Central memory CD8-positive, alpha-beta T cell (primary cell): ENCODE measurements around the gene EAF1.
"Not testable (repeated sequence)": the region's sequence is repeated elsewhere in the genome, so short reads cannot be mapped to it uniquely, and the experiment has no call there.

Source experiments
- ATAC-seq: fragments of 150-1000 bp; cut with Tn5 transposase; replicated peaks from 2 replicates; pipeline ENCODE4 v1.10.0; 2022; ENCODE audit warnings: mild to moderate bottlenecking, moderate FRiP score, moderate number of reproducible peaks; ENCODE audit not compliant: poor library complexity, severe bottlenecking; ENCODE audit errors: extremely low read depth
- DNase-seq, 2 donors: peaks; one replicate each; pipeline ENCODE4 v3.0.0; 2021; ENCODE audit warnings: low spot score in 2 of 2
- H3K27ac Mint-ChIP-seq: one replicate; pipeline ENCODE4 v1.8.0; 2022; ENCODE audit warnings: low read depth, mild to moderate bottlenecking, moderate library complexity, mixed read lengths
- H3K27me3 Mint-ChIP-seq: one replicate; pipeline ENCODE4 v1.8.0; 2022; ENCODE audit warnings: mixed read lengths
- H3K36me3 Mint-ChIP-seq: one replicate; pipeline ENCODE4 v1.8.0; 2022; ENCODE audit warnings: mild to moderate bottlenecking, moderate library complexity, mixed read lengths; ENCODE audit not compliant: insufficient read depth
- H3K4me1 Mint-ChIP-seq: one replicate; pipeline ENCODE4 v1.8.0; 2022; ENCODE audit warnings: mixed read lengths
- H3K4me3 Mint-ChIP-seq: one replicate; pipeline ENCODE4 v1.8.0; 2022; ENCODE audit warnings: mild to moderate bottlenecking, moderate library complexity, mixed read lengths
- H3K9me3 Mint-ChIP-seq: one replicate; pipeline ENCODE4 v1.8.0; 2022; ENCODE audit warnings: mixed read lengths

The EAF1 gene

DNA sequence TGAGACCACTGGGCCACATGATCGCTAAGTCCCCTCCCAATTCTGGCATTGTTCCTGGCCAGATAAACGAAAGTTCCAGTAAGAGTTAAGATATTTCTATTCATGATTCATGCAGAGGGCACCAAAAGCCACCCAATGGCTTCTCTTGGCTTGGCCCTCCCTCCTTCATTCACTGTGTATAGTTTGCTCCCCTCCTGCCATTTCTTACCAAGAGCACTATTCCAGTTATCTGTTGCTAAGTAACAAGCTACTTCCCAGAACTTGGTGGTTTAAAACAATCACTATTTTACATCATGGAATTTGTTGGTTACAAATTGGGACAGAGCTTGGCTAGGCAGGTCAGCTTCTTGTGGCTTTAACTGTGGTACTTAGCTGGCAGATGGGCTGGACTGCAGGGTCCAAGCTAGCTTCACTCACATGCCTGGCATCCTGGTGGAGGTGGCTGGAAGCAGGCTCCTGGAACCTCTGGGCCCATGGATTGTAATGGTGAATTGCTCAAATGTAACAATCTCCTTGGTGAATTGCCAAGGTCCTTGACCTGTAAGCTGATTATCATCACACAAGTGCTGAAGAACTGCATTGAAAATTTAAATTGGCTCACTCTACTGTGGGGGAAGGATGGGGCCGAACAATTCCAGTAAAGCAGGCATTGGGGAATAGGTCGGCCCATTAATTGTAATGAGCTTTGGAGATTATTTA is 16.6 kb downstream of the EAF1 start:
- Mint-ChIP-seq H3K4me3 (no peak overlapping the region), H3K9me3 (no peaks in the 10 kb centered on the region), H3K27me3 (no peaks in the 10 kb centered on the region), H3K4me1 (peaks cover 11% of the 10 kb centered on the region), H3K36me3 (peaks cover 34% of the 10 kb centered on the region), H3K27ac (no peak overlapping the region)
- ATAC-seq (no peak), DNase-seq (no peak)

DNA sequence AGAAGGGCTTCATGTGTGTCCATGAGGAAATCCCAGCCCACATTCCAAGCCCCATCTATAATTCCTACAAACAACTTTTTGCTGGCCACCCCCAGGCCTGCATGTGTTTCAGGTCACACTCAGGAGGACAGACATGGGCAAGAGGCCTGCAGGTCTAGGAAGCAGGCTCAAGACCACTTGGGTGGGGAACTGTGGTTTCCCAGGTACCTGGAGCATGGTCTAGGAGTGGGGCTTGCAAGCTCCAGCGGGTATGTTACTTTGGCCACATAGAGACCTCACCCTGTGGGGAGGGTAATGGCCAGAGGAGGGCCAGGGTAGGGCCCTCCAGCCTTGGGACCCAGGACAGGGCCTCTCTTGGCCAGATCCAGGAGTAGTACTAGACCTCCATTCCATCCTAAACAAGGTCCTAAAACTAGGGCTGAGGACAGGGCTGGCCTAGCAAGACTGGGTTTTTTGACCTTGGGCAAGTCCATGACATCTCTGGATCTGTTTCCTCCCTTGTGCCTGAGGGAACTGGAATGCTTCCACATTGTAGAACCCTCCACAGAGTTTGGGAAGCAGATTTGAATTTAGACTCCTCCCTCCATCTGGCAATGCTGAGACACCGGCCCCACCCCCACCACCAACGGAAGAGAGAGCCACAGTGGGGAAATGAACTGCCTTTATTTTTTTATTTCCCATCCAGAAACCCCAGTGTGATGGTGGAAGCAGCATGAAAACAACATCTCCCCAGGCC is 22.3 kb downstream of the EAF1 start:
- H3K4me3 Mint-ChIP-seq, result no peak overlapping the region
- ATAC-seq, result no peak
- peaks cover 5% of the 10 kb centered on the region for H3K36me3 Mint-ChIP-seq
- DNase-seq, result no peak
- H3K27ac Mint-ChIP-seq, result no peak overlapping the region
- H3K4me1 Mint-ChIP-seq, result peaks cover 5% of the 10 kb centered on the region
- H3K9me3 Mint-ChIP-seq, result no peaks in the 10 kb centered on the region
- no peaks in the 10 kb centered on the region for H3K27me3 Mint-ChIP-seq

DNA sequence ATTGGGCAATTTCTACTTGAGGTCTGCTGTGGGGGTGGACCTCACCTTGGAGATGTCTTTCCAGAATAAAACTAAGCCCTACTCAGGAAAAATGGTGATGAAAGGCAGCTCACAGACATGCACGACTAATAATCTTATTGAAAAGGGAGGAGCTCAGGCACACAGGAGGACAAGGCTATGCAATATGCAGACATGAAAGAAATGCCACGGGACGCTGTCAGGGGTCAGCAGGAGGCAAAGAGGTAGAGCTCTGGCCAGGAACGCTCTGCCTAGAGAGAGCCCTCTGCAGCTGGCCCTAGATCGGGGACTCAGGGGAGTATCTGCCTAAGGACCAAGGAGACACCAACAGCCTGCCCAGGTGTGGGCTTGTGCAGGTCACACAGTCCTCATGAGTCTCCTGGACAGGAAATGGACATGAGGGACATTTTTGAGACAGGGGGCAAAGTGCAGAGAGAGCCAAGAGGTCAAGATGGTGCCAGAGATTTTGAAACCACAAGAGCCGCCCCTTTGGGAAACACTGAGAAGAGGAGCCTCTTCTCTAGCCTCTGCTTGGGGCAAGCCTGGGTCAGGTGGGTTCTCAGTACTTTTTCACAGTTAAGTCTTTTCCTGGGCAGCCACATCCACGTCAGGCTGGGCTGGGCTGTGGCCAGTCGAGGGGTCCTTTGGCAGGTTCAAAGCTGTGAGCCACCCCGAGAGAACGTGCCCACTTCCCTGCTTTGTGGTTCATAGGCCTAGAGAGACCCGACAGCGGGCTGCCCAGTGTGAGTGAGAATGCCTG is 23.2 kb downstream of the EAF1 start:
- peaks cover 3% of the 10 kb centered on the region for H3K36me3 Mint-ChIP-seq

DNA sequence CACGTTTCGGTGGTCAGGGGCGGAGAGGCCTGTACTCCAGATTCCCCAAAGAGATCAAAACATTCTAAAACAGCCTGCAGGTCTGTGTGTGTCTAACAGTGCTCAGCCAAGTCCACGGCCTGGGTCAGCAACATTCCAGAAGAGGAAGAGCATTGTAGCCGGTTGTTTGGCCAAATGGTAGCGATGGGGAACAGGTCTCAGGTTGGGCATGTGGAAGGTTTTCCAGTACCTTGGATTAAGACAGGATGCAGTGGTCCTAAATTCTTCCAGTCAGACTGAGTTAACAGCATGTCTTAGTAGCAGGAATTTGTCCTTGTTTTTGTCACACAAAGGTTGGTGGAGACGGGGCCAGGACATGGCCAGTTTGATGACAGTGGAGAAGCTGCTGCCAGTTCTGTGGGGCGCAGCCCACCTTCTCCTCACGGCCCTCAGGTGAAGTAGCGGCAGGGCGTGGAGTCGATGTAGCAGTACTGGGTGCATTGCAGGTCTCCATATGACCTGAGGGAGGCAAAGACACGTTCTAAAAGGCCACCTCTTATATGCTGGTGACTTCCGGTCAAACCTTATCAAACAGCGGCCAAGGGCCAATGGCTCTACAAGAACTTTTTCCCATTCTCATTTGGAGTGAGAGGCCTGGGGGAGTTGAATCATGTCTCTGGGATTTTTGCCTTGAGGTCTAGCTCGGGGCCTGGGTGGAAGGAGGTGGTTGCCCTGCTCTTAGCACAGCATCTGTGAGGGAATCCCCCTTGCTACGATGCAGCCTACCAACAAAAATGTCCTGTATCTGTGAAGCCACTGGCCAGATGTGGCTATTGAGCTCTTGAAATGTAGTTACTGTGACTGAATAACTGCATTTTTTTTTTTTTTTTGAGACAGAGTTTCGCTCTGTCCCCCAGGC is 24.1 kb downstream of the EAF1 start:
- no peak for DNase-seq
- H3K27ac Mint-ChIP-seq, result no peak overlapping the region
- no peak overlapping the region for H3K4me3 Mint-ChIP-seq
- H3K27me3 Mint-ChIP-seq, result no peaks in the 10 kb centered on the region
- H3K4me1 Mint-ChIP-seq, result peaks cover 5% of the 10 kb centered on the region
- H3K9me3 Mint-ChIP-seq, result no peaks in the 10 kb centered on the region
- peaks cover 3% of the 10 kb centered on the region for H3K36me3 Mint-ChIP-seq
- ATAC-seq, result no peak

More for the DNA sequence above, 23.2 kb downstream of the EAF1 start:
- H3K9me3 Mint-ChIP-seq, result no peaks in the 10 kb centered on the region
- no peak overlapping the region for H3K4me3 Mint-ChIP-seq
- H3K27ac Mint-ChIP-seq, result no peak overlapping the region
- peaks cover 5% of the 10 kb centered on the region for H3K4me1 Mint-ChIP-seq
- H3K27me3 Mint-ChIP-seq, result no peaks in the 10 kb centered on the region
- DNase-seq (no peak), ATAC-seq (no peak)

DNA sequence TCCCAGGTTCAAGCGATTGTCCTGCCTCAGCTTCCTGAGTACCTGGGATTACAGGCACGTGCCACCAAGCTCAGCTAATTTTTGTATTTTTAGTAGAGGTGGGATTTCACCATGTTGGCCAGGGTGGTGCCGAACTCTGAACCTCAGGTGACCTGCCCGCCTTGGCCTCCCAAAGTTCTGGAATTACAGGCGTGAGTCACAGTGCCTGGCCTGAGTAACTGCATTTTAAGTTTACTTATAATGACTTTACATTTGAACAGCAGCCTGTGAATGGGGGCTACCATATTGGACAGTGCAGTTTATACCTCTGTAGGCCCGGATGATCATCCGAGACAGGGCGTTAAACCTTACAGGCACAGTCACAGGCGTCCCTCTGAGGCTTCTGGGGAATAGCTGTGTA is 24.8 kb downstream of the EAF1 start:
- no peak for DNase-seq
- H3K4me3 Mint-ChIP-seq, result no peak overlapping the region
- no peak overlapping the region for H3K27ac Mint-ChIP-seq
- no peak for ATAC-seq
- H3K36me3 Mint-ChIP-seq, result peaks cover 3% of the 10 kb centered on the region
- H3K4me1 Mint-ChIP-seq, result peaks cover 5% of the 10 kb centered on the region
- no peaks in the 10 kb centered on the region for H3K9me3 Mint-ChIP-seq
- no peaks in the 10 kb centered on the region for H3K27me3 Mint-ChIP-seq

DNA sequence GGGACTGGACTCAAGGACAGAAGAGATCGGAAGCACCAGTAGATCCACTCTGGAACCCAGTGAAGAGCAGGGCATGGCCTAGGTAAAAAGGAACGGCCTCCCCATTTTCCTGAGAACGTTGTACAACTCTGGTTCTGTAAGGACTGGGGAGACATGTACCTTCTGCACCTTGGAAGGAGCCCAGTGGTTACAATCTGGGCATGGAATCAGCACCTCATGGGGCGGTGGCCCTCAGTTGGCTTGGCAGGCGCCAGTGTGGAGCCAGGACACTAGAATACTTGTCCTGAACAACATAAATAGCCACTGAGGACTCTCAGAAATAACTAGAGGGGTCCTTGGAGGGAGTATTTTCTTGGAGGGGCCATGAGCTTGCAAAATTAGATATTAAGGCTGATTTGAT is 25.6 kb downstream of the EAF1 start:
- DNase-seq, result no peak
- Mint-ChIP-seq H3K4me1 (peaks cover 5% of the 10 kb centered on the region), H3K4me3 (no peak overlapping the region), H3K27me3 (no peaks in the 10 kb centered on the region), H3K36me3 (peaks cover 3% of the 10 kb centered on the region), H3K27ac (no peak overlapping the region), H3K9me3 (peaks cover under 1% of the 10 kb centered on the region)
- ATAC-seq, result no peak

DNA sequence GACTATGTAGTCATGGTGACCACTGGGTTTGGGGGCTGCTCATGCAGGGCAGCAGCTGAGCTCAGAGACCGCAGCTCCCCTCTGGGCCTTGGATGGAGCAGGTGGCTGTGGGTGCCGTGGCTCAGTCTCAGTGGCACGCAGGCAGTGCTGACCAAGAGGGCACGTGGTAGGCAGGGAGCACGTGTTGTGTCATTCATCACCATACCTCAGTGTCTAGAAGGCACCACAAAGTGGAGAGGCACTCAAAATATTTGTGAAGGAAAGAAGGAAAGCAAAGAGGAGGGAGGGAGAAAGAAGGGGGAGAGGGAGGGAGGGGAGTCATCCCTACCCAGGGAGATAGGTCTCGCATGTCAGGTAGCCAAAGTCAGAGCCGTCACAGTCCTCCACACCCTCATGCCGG is 26.1 kb downstream of the EAF1 start:
- peaks cover 3% of the 10 kb centered on the region for H3K36me3 Mint-ChIP-seq
- no peak for DNase-seq
- H3K27ac Mint-ChIP-seq, result no peak overlapping the region
- no peaks in the 10 kb centered on the region for H3K27me3 Mint-ChIP-seq
- no peak overlapping the region for H3K4me3 Mint-ChIP-seq
- peaks cover 10% of the 10 kb centered on the region for H3K4me1 Mint-ChIP-seq
- H3K9me3 Mint-ChIP-seq, result peaks cover 5% of the 10 kb centered on the region
- ATAC-seq, result no peak

DNA sequence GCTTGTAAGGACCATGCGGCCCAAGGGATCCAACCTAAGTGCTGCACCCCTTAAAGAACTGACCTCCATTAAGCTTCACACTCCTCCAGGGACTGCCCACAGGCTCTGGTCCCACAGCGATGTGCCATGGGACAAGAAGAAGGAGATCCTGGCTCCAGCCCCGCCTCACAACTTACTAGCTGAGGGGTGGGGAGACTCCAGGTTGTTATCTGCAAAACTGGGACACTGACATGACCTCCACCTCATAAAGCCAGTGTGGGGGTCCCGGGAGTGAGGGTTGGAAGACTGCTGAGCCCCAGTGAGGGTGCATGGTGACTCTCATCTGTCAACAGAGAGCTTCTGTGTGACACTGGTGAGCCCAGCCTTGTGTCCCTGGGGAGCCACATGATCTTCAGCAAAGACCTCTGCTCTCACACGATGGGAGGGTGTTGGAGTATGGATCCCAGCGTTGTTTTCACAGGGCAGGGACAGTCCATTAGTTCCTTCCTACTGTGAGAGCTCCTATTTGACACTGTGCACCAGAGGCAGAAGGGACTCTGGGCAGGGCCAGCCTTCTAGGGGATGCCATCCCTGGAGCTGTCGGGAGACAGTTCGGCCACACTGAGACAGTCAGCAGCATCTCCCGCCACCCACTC is 26.7 kb downstream of the EAF1 start:
- ATAC-seq, result no peak
- Mint-ChIP-seq H3K4me1 (peaks cover 10% of the 10 kb centered on the region), H3K27me3 (no peaks in the 10 kb centered on the region), H3K4me3 (no peak overlapping the region), H3K36me3 (peaks cover 3% of the 10 kb centered on the region), H3K9me3 (peaks cover 5% of the 10 kb centered on the region), H3K27ac (no peak overlapping the region)
- no peak for DNase-seq

DNA sequence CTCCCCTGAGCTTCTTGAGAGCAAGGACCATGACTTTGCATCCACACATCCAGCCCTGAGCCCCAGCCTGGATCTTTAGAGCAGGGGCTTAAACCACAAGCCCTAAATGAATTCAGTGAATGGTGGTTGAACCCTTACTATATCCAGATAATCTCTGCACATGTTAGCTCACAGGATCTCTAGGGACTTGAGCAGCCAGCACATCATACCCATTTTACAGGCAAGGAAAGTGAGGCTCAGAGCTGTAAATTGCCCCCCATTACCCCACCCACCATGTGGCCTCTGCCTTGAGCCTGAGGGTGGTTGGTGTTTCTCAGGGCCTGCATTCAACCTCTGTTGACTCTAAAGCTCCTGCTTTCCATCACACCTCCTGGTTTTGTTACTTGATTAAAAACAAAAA is 27.6 kb downstream of the EAF1 start:
- peaks cover 13% of the 10 kb centered on the region for H3K4me1 Mint-ChIP-seq
- H3K27ac Mint-ChIP-seq, result no peak overlapping the region
- no peak overlapping the region for H3K4me3 Mint-ChIP-seq
- H3K9me3 Mint-ChIP-seq, result peaks cover 5% of the 10 kb centered on the region
- ATAC-seq (no peak), DNase-seq (no peak)
- H3K27me3 Mint-ChIP-seq, result no peaks in the 10 kb centered on the region
- H3K36me3 Mint-ChIP-seq, result peaks cover 2% of the 10 kb centered on the region

DNA sequence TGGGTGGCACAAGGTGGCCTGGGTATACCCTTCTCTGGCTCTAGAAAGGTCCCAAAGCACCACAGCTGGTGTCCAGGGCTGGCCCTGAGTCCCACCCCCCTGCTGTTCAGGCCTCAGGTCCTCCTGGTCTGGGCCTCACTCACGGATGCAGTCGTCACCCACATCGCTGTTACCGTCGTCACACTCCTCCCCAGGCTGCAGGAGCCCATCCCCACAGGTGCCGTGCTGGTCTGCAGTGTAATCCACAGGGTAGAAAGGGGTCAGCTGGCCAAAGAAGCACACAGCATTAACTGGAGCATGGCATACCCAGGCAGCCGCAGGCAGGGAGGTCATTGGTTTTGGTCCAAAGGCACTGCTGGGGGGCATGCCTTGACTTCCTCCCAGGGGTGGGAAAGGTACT is 28.4 kb downstream of the EAF1 start:
- H3K4me1 Mint-ChIP-seq, result peaks cover 21% of the 10 kb centered on the region
- ATAC-seq (no peak), DNase-seq (no peak)
- no peak overlapping the region for H3K4me3 Mint-ChIP-seq
- H3K27ac Mint-ChIP-seq, result no peak overlapping the region
- H3K9me3 Mint-ChIP-seq, result peaks cover 5% of the 10 kb centered on the region
- H3K36me3 Mint-ChIP-seq, result peaks cover 2% of the 10 kb centered on the region
- H3K27me3 Mint-ChIP-seq, result no peaks in the 10 kb centered on the region

DNA sequence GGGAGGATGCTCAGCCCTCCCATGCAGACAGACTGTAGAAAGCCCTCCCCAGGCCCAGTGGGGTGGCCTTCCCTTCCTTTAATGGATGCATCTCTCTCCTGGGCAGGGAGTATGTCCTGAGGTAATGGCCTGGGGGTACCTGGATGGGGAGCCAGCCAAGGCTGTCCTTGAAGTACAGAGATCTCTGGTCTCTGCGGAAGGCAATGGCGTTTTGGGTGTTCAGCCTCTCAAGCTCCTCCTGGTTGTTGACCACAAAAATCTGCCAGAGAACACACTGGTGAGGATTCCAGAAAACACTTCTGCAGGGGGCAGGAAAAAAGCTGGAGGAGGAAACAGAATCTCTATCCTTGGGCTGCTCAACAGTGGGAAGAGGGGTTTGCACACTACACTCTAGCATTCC is 28.9 kb downstream of the EAF1 start:
- Mint-ChIP-seq H3K9me3 (peaks cover 5% of the 10 kb centered on the region), H3K36me3 (no peaks in the 10 kb centered on the region), H3K4me1 (peaks cover 27% of the 10 kb centered on the region), H3K4me3 (no peak overlapping the region), H3K27ac (no peak overlapping the region), H3K27me3 (no peaks in the 10 kb centered on the region)
- DNase-seq (no peak), ATAC-seq (no peak)

DNA sequence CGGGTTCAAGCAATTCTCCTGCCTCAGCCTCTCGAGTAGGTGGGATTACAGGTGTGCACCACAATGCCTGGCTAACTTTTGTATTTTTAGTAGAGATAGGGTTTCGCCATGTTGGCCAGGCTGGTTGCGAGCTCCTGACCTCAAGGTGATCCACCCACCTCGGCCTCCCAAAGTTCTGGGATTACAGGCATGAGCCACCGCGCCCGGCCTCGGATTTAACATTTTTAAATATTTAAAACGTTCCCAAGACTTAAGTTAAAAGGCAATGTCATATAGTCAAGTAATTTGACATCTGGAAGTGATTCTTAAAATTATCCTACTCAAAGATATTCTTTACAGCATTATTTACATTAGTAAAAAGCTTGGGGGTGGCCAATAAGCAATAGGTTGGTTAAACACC is 29.5 kb downstream of the EAF1 start:
- peaks cover 31% of the 10 kb centered on the region for H3K4me1 Mint-ChIP-seq
- not testable (repeated sequence) for DNase-seq, H3K27ac Mint-ChIP-seq, H3K36me3 Mint-ChIP-seq, H3K9me3 Mint-ChIP-seq, ATAC-seq, H3K27me3 Mint-ChIP-seq, H3K4me3 Mint-ChIP-seq
